ENCODE measurements around the gene ZNF84. TPM values are rescaled to one million over a fixed set of nuclear protein-coding genes. Genes with fewer than 3 reads are reported as not detected.

Gene ZNF84
- total and polyA plus RNA-seq, 2 experiments from 2014 or later = 21.1 to 46.6 TPM

DNA sequence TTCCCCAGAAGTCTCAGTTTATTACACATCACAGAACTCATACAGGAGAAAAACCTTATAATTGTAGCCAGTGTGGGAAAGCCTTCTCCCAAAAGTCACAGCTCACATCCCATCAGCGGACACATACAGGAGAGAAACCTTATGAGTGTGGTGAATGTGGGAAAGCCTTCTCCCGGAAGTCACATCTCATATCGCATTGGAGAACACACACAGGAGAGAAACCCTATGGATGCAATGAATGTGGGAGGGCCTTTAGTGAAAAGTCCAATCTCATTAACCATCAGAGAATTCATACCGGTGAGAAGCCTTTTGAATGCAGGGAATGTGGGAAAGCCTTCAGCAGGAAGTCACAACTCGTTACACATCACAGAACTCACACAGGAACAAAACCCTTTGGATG is 20.1 kb downstream of the ZNF84 start:
- H3K4me3 ChIP-seq = peak overlapping the region; percentile 13; the same call in 1 of the 2 replicates
- H3K27ac ChIP-seq (ENCODE audit: low read depth) = no peak overlapping the region
- Mint-ChIP-seq H3K27me3 (ENCODE audit: insufficient read depth, low read depth, poor library complexity) (peaks cover 24% of the 10 kb centered on the region), H3K4me1 (no peaks in the 10 kb centered on the region), H3K9me3 (peaks cover 99% of the 10 kb centered on the region), H3K4me3 (no peak overlapping the region), H3K27ac (no peak overlapping the region), H3K36me3 (ENCODE audit: low read depth) (peaks cover 94% of the 10 kb centered on the region)
- peaks cover 91% of the 10 kb centered on the region for H3K36me3 ChIP-seq (ENCODE audit: insufficient read depth)
- H3K4me2 ChIP-seq = no peak overlapping the region
- no peaks in the 10 kb centered on the region for H4K20me1 ChIP-seq (replicated peaks; ENCODE audit: insufficient read depth)
- H2AFZ ChIP-seq = no peak overlapping the region
- DNase-seq (ENCODE audit: low spot score) (peak; percentile 11), ATAC-seq (no peak)
- no peaks in the 10 kb centered on the region for H3K4me1 ChIP-seq (ENCODE audit: insufficient read depth)
- no peaks in the 10 kb centered on the region for H3K27me3 ChIP-seq (ENCODE audit: insufficient read depth)
- peaks cover 30% of the 10 kb centered on the region for H3F3A ChIP-seq (replicated peaks; ENCODE audit: low read depth)
- H3K79me2 ChIP-seq (replicated peaks; ENCODE audit: insufficient read depth) = no peaks in the 10 kb centered on the region
- no peak for TF ChIP-seq CREB1 (CRISPR knock-in tag; IDR thresholded peaks at IDR 0.05; ENCODE audit: low read depth)
- TF ChIP-seq, protein P1, sequence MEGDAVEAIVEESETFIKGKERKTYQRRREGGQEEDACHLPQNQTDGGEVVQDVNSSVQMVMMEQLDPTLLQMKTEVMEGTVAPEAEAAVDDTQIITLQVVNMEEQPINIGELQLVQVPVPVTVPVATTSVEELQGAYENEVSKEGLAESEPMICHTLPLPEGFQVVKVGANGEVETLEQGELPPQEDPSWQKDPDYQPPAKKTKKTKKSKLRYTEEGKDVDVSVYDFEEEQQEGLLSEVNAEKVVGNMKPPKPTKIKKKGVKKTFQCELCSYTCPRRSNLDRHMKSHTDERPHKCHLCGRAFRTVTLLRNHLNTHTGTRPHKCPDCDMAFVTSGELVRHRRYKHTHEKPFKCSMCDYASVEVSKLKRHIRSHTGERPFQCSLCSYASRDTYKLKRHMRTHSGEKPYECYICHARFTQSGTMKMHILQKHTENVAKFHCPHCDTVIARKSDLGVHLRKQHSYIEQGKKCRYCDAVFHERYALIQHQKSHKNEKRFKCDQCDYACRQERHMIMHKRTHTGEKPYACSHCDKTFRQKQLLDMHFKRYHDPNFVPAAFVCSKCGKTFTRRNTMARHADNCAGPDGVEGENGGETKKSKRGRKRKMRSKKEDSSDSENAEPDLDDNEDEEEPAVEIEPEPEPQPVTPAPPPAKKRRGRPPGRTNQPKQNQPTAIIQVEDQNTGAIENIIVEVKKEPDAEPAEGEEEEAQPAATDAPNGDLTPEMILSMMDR (conservative IDR thresholded peaks at IDR 0.05; ENCODE audit: low read depth in 2 of 2) = no peak
- TF ChIP-seq, protein P2, sequence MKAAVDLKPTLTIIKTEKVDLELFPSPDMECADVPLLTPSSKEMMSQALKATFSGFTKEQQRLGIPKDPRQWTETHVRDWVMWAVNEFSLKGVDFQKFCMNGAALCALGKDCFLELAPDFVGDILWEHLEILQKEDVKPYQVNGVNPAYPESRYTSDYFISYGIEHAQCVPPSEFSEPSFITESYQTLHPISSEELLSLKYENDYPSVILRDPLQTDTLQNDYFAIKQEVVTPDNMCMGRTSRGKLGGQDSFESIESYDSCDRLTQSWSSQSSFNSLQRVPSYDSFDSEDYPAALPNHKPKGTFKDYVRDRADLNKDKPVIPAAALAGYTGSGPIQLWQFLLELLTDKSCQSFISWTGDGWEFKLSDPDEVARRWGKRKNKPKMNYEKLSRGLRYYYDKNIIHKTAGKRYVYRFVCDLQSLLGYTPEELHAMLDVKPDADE (IDR thresholded peaks at IDR 0.05) = no peak
- no peak for TF ChIP-seq POLR2AphosphoS5 (IDR thresholded peaks at IDR 0.05; ENCODE audit: low read depth)
- no peak for TF ChIP-seq EZH2phosphoT487 (IDR thresholded peaks at IDR 0.05; ENCODE audit: unreplicated experiment)
- TF ChIP-seq, protein P3, sequence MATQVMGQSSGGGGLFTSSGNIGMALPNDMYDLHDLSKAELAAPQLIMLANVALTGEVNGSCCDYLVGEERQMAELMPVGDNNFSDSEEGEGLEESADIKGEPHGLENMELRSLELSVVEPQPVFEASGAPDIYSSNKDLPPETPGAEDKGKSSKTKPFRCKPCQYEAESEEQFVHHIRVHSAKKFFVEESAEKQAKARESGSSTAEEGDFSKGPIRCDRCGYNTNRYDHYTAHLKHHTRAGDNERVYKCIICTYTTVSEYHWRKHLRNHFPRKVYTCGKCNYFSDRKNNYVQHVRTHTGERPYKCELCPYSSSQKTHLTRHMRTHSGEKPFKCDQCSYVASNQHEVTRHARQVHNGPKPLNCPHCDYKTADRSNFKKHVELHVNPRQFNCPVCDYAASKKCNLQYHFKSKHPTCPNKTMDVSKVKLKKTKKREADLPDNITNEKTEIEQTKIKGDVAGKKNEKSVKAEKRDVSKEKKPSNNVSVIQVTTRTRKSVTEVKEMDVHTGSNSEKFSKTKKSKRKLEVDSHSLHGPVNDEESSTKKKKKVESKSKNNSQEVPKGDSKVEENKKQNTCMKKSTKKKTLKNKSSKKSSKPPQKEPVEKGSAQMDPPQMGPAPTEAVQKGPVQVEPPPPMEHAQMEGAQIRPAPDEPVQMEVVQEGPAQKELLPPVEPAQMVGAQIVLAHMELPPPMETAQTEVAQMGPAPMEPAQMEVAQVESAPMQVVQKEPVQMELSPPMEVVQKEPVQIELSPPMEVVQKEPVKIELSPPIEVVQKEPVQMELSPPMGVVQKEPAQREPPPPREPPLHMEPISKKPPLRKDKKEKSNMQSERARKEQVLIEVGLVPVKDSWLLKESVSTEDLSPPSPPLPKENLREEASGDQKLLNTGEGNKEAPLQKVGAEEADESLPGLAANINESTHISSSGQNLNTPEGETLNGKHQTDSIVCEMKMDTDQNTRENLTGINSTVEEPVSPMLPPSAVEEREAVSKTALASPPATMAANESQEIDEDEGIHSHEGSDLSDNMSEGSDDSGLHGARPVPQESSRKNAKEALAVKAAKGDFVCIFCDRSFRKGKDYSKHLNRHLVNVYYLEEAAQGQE (IDR thresholded peaks at IDR 0.05; ENCODE audit: unreplicated experiment) = no peak
- TF ChIP-seq ZNF114 (CRISPR knock-in tag; IDR thresholded peaks at IDR 0.05) = no peak
- no peak for TF ChIP-seq ZNF331 (CRISPR knock-in tag; IDR thresholded peaks at IDR 0.05; ENCODE audit: low read depth)
- no peak for TF ChIP-seq JUNB (IDR thresholded peaks at IDR 0.05; ENCODE audit: unreplicated experiment)
- TF ChIP-seq NANOG (IDR thresholded peaks at IDR 0.05; ENCODE audit: borderline replicate concordance) = no peak
- no peak for TF ChIP-seq EZH2 (IDR thresholded peaks at IDR 0.05; ENCODE audit: low read depth, unreplicated experiment)
- TF ChIP-seq, protein P4, sequence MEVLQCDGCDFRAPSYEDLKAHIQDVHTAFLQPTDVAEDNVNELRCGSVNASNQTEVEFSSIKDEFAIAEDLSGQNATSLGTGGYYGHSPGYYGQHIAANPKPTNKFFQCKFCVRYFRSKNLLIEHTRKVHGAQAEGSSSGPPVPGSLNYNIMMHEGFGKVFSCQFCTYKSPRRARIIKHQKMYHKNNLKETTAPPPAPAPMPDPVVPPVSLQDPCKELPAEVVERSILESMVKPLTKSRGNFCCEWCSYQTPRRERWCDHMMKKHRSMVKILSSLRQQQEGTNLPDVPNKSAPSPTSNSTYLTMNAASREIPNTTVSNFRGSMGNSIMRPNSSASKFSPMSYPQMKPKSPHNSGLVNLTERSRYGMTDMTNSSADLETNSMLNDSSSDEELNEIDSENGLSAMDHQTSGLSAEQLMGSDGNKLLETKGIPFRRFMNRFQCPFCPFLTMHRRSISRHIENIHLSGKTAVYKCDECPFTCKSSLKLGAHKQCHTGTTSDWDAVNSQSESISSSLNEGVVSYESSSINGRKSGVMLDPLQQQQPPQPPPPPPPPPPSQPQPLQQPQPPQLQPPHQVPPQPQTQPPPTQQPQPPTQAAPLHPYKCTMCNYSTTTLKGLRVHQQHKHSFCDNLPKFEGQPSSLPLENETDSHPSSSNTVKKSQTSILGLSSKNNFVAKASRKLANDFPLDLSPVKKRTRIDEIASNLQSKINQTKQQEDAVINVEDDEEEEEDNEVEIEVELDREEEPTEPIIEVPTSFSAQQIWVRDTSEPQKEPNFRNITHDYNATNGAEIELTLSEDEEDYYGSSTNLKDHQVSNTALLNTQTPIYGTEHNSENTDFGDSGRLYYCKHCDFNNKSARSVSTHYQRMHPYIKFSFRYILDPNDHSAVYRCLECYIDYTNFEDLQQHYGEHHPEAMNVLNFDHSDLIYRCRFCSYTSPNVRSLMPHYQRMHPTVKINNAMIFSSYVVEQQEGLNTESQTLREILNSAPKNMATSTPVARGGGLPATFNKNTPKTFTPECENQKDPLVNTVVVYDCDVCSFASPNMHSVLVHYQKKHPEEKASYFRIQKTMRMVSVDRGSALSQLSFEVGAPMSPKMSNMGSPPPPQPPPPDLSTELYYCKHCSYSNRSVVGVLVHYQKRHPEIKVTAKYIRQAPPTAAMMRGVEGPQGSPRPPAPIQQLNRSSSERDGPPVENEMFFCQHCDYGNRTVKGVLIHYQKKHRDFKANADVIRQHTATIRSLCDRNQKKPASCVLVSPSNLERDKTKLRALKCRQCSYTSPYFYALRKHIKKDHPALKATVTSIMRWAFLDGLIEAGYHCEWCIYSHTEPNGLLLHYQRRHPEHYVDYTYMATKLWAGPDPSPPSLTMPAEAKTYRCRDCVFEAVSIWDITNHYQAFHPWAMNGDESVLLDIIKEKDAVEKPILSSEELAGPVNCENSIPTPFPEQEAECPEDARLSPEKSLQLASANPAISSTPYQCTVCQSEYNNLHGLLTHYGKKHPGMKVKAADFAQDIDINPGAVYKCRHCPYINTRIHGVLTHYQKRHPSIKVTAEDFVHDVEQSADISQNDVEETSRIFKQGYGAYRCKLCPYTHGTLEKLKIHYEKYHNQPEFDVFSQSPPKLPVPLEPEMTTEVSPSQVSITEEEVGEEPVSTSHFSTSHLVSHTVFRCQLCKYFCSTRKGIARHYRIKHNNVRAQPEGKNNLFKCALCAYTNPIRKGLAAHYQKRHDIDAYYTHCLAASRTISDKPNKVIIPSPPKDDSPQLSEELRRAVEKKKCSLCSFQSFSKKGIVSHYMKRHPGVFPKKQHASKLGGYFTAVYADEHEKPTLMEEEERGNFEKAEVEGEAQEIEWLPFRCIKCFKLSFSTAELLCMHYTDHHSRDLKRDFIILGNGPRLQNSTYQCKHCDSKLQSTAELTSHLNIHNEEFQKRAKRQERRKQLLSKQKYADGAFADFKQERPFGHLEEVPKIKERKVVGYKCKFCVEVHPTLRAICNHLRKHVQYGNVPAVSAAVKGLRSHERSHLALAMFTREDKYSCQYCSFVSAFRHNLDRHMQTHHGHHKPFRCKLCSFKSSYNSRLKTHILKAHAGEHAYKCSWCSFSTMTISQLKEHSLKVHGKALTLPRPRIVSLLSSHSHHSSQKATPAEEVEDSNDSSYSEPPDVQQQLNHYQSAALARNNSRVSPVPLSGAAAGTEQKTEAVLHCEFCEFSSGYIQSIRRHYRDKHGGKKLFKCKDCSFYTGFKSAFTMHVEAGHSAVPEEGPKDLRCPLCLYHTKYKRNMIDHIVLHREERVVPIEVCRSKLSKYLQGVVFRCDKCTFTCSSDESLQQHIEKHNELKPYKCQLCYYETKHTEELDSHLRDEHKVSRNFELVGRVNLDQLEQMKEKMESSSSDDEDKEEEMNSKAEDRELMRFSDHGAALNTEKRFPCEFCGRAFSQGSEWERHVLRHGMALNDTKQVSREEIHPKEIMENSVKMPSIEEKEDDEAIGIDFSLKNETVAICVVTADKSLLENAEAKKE (CRISPR knock-in tag; IDR thresholded peaks at IDR 0.05) = no peak
- no peak for TF ChIP-seq STAT1 (IDR thresholded peaks at IDR 0.05; ENCODE audit: unreplicated experiment)
- no peaks in the 10 kb centered on the region for H3K9me2 ChIP-seq (ENCODE audit: insufficient read depth)

All from GM23338 (cell line).